ENCODE results near the gene NAA15. TPM values are rescaled to one million over a fixed set of nuclear protein-coding genes. Genes with fewer than 3 reads are reported as not detected.

The NAA15 gene
- total and polyA plus RNA-seq, 2 donors (not counting 3 experiments of a cell fraction or from before 2014, with no cell fraction given), result 4.5 to 67.9 TPM

- H3K36me3 ChIP-seq (ENCODE audit: control insufficient read depth in 2 of 2, extremely low read depth in 1 of 2, insufficient read depth in 2 of 2, low read length in 2 of 2), result no peaks in the 10 kb centered on the region
- TF ChIP-seq FOS (IDR thresholded peaks at IDR 0.05; ENCODE audit: borderline replicate concordance, insufficient read depth, low read length) (no peak), CTCF (IDR thresholded peaks at IDR 0.05; ENCODE audit: extremely low read depth in 1 of 2, insufficient read depth in 1 of 2, low read depth in 1 of 2, low read length in 2 of 2) (peak; percentile 35 to 42)
- ChIA-PET CTCF (interaction anchor here (0.6 to 2.6 kb wide), 15 partner anchors 11 to 114 kb away, joined by 3 to 18 read pairs (median 3); no protein-coding TSS in a partner anchor), POLR2A (interaction anchor here (1.4 kb wide), 1 partner anchor 37 kb away, joined by 5 read pairs; the partner anchor contains the start of gene RAB33B)
- H3K27me3 ChIP-seq (ENCODE audit: control insufficient read depth in 2 of 2, insufficient read depth in 2 of 2, low read length in 2 of 2), result no peaks in the 10 kb centered on the region
- peaks cover 40% of the 10 kb centered on the region for H3K4me1 ChIP-seq (ENCODE audit: control insufficient read depth, extremely low read depth, insufficient read depth, low read length)
- H3K4me3 ChIP-seq (replicated peaks in 1 of 3; ENCODE audit: insufficient read depth in 1 of 3, low read depth in 1 of 3, low read length in 3 of 3), result no peak overlapping the region
- H3K9ac ChIP-seq (replicated peaks; ENCODE audit: extremely low read depth, insufficient read depth, low read length), result no peak overlapping the region
- dilution Hi-C loops (cut with MboI; ENCODE audit: extremely low pct_ligation_motif_present, low sequenced_read_pairs), result no loop called here
- H3K4me2 ChIP-seq (ENCODE audit: insufficient read depth, low read length), result no peak overlapping the region
- no peaks in the 10 kb centered on the region for H3K9me3 ChIP-seq (replicated peaks; ENCODE audit: control insufficient read depth, insufficient read depth, low read length)
- H3K9me1 ChIP-seq (replicated peaks; ENCODE audit: control insufficient read depth, extremely low read depth, insufficient read depth, low read length), result no peaks in the 10 kb centered on the region
- H4K20me1 ChIP-seq (replicated peaks; ENCODE audit: control insufficient read depth, extremely low read depth, insufficient read depth, low read length), result no peaks in the 10 kb centered on the region
- FAIRE-seq, result no peak
- no peaks in the 10 kb centered on the region for H3K79me2 ChIP-seq (ENCODE audit: control insufficient read depth, insufficient read depth, low read length)
- DNase-seq (ENCODE audit: low read depth, low spot score), result peak; percentile 58
- intact Hi-C loops (cut with micrococcal nuclease), result loop anchor here (1.0 to 5.0 kb wide), 5 partner anchors 81 to 384 kb away; no protein-coding TSS in a partner anchor
- no peak overlapping the region for H3K27ac ChIP-seq (ENCODE audit: insufficient read depth, low read depth, low read length)
- BruUV-seq (replicated peaks), result no TSS peak
- H2AFZ ChIP-seq (ENCODE audit: low read depth, low read length), result no peak overlapping the region
These were observed 114.9 kb downstream of the NAA15 start for GRCh38 chr4:139416073-139416673.

- Histone ChIP-seq H3K36me3 (ENCODE audit: control insufficient read depth in 2 of 2, extremely low read depth in 1 of 2, insufficient read depth in 2 of 2, low read length in 2 of 2) (no peaks in the 10 kb centered on the region), H3K4me2 (ENCODE audit: insufficient read depth, low read length) (peak overlapping the region; percentile 73), H3K27ac (ENCODE audit: insufficient read depth, low read depth, low read length) (peak overlapping the region; percentile 96), H3K79me2 (ENCODE audit: control insufficient read depth, insufficient read depth, low read length) (no peaks in the 10 kb centered on the region), H3K4me3 (replicated peaks in 1 of 3; ENCODE audit: insufficient read depth in 1 of 3, low read depth in 1 of 3, low read length in 3 of 3) (peak overlapping the region in 1 of 3 experiments; percentile 22), H3K4me1 (ENCODE audit: control insufficient read depth, extremely low read depth, insufficient read depth, low read length) (peaks cover 40% of the 10 kb centered on the region), H3K9me1 (replicated peaks; ENCODE audit: control insufficient read depth, extremely low read depth, insufficient read depth, low read length) (no peaks in the 10 kb centered on the region), H3K9me3 (replicated peaks; ENCODE audit: control insufficient read depth, insufficient read depth, low read length) (no peaks in the 10 kb centered on the region), H3K27me3 (ENCODE audit: control insufficient read depth in 2 of 2, insufficient read depth in 2 of 2, low read length in 2 of 2) (no peaks in the 10 kb centered on the region), H4K20me1 (replicated peaks; ENCODE audit: control insufficient read depth, extremely low read depth, insufficient read depth, low read length) (no peaks in the 10 kb centered on the region), H3K9ac (replicated peaks; ENCODE audit: extremely low read depth, insufficient read depth, low read length) (peak overlapping the region; percentile 76), H2AFZ (ENCODE audit: low read depth, low read length) (no peak overlapping the region)
- ChIA-PET POLR2A (interaction anchor here (0.6 to 1.9 kb wide), 3 partner anchors 34 to 671 kb away, joined by 3 to 23 read pairs (median 5); partner anchors contain the start of gene RAB33B), CTCF (interaction anchor here (0.9 to 4.1 kb wide), 13 partner anchors 15 to 389 kb away, joined by 3 to 31 read pairs (median 4); partner anchors contain the start of genes NAA15 and RAB33B)
- TF ChIP-seq POLR2A (IDR thresholded peaks at IDR 0.05; ENCODE audit: low read depth, low read length) (peak; percentile 81), JUN (IDR thresholded peaks at IDR 0.05; ENCODE audit: borderline replicate concordance, insufficient read depth, insufficient read length, low read depth) (peak; percentile 99), POLR2AphosphoS5 (IDR thresholded peaks at IDR 0.05; ENCODE audit: insufficient read depth, low read depth, low read length) (peak; percentile 97), FOS (IDR thresholded peaks at IDR 0.05; ENCODE audit: borderline replicate concordance, insufficient read depth, low read length) (peak; percentile 96), CTCF (IDR thresholded peaks at IDR 0.05; ENCODE audit: extremely low read depth in 1 of 2, insufficient read depth in 1 of 2, low read depth in 1 of 2, low read length in 2 of 2) (no peak), MYC (IDR thresholded peaks at IDR 0.05; ENCODE audit: low read depth, low read length) (no peak), GATA2 (IDR thresholded peaks at IDR 0.05; ENCODE audit: insufficient read depth, insufficient read length, low read depth, low read length) (peak; percentile 90)
- dilution Hi-C loops (cut with MboI; ENCODE audit: extremely low pct_ligation_motif_present, low sequenced_read_pairs) (no loop called here), intact Hi-C loops (cut with micrococcal nuclease) (loop anchor here (1.0 to 5.0 kb wide), 7 partner anchors 34 to 387 kb away; partner anchors contain the start of gene NAA15)
- DNase-seq (ENCODE audit: low read depth, low spot score) (peak; percentile 99), FAIRE-seq (peak; percentile 80)
- no TSS peak for BruUV-seq (replicated peaks)
These were observed 118.1 kb downstream of the NAA15 start for GRCh38 chr4:139419388-139419914.

Data from endothelial cell of umbilical vein (primary cell).